NOMO-1 treated with DMSO at 0.1 percent for 48 hours (cell line): ENCODE results near the gene FOXD2.

Experiments
- DNase-seq: peaks from one replicate; lab custom pipeline; 2025; ENCODE audit not compliant: unreplicated experiment; lab: John Stamatoyannopoulos, UW

FOXD2 gene

DNA sequence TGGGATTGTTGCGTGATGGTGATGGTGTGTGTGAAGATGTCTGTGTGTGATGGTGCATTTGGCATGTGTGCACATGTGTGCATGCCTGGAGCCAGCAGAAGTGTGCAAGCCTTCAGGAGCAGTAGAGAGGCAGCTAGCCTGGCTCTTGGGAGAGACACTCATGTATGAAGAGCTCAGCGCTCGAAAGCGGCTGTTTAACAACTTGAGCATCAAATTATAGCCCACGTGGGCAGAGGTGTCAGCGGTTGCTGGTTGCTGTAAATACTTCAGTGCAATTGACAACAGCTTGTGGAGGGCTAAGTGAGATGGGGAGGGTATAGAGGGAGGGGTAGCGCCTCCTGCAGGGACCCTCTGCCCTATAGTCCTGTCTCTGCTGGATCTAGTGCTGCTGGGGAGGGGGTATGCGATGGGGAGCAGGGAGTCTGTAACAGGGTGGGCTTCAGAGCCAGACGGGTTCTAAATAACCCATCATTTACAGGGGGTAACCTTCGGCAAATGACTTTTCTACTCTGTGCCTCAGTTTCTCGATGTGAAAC lies 21.5 kb downstream of the FOXD2 start:
- DNase-seq, result no peak

DNA sequence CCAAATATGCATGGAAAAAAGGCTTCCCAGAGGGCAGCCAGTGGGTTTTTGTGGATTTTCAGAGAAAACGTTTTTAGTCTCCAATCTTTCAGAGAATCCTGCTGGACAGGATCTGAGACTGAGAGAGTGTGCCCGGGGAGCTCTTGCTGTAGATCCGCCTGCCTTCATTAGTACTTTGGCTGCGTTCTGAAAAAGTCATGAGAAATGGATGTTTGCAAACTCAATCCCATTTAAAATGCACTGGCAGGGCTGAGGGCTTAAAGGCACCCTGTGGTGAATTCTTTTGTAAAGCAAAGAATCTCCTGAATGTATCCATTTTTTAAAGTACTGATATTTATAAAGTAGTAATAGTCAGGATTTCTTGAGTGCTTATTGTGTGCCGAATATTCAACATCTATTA lies 22.2 kb downstream of the FOXD2 start:
- DNase-seq, result no peak

DNA sequence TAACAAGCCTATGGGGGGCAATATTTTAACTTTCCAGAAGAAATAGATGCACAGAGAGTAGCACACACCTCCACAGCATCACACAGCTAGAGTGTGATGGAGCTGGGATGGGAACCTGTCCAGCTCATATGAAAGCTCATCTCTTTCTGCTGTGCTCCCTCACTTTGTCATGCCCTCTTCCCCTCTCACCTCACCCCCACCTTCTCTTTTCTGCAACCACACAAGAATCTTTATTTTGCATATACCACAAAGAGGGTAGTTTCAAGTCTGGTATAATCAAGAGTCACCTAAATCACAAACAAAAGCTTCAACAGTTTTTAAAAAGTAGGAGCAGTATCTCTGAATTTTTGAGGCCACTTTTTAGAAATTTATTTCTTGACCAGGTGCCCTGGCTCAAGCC lies 22.6 kb downstream of the FOXD2 start:
- no peak for DNase-seq

DNA sequence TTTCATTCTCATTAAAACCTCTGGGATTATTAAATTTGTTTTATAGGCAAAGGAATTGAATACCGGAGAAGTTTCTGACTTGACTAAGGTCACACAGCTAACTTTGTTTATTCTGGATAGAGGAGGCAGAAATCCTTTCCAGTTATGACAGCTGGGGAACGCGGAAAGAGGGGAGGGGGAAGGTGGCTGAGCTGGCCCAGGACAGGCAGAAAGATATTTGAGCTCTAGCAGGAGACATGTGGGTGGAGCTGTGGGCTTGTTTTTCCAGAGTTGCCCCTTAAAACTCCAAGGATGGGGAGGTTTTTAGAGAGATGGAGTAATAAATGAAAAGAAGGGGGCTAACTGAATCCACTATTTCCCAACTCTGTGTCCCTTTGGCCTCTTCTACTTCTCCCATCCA lies 27.8 kb downstream of the FOXD2 start:
- no peak for DNase-seq

DNA sequence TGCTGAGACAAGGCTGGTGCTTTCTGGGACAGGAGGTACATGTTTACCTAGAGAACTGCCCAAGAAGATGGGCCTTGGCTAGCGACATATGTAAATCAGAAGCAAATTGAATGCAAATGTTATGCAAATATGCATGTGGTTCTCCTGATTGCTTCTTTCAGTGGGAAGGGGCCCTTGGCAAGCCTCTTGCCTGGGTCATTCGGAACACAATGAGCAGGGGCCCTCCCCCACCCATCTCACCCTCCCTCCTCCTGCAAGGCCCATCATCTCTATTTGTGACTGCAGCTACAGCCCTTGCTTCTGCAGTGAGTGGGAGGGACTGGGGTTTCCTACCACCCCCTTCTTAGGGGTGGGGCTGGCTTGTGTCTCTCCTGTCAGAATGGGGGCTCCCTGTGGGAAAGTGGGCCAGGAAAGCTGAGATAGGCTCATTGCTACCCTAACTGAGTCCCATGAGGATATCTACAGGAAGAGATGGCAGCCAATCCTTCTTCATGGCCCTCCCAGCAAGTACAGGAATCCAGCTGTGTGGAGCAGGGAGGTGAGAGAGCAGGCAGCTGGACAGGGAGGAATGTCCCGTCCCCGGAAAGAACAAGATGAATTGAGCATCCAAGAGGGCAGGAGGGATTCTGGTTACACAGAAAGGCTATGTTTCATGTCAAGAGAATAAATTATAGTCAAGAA lies 31.0 kb downstream of the FOXD2 start:
- no peak for DNase-seq

DNA sequence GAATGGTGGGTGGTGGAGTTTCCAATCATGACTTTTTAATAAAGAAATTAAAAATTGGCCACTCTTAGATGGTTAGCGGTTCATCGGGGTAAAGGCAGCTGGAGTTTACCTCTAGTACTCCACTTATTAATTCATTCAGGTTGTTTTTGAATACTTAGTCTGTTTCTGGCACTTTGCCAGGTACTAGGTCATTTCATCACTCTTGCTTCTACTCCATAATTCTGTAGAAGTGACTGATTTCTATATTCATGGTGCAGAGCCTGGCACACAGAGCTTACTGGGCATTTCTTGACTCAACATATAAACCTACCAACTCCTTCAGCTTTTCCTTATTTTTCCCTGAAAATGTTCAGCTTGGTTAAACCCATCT lies 31.5 kb downstream of the FOXD2 start:
- no peak for DNase-seq

DNA sequence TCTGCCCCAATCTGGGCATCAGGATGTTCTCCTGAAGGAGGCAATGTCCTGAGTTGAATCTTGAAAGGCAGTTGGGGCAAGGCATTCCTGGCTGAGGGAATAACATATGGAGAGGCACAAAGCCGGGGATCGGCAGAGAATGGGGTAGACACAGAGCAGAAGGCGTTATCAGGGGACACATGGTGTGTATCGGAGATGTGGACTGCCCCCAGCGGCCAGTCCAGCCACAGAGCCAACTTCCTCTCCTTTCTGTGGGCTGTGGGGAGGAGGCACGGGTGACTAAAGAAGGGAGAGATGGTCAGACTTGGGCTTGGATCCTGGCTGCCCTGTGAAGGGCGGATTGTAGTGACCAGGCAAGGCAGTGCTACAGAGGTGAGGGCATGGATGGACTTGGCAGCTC lies 32.1 kb downstream of the FOXD2 start:
- no peak for DNase-seq

DNA sequence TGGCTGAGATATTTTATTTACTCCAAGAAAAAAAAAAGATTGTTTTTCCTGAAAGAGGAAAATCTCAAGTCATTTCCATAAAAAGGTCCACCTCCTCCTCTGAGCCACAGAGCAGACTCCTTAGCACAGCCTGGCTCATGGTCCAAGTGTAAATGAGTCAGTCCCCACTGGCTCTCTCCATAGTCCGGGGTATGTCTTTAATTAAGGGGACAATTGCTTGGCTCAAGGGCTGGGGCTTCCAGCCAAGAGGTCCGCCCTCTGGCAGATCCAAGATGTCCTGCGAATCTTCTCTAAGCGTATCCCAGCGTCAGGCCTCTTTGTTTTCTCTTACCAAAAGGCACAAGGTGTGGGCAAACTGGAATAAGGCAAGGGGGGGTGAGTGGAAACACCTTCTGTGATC lies 33.3 kb downstream of the FOXD2 start:
- DNase-seq, result no peak

DNA sequence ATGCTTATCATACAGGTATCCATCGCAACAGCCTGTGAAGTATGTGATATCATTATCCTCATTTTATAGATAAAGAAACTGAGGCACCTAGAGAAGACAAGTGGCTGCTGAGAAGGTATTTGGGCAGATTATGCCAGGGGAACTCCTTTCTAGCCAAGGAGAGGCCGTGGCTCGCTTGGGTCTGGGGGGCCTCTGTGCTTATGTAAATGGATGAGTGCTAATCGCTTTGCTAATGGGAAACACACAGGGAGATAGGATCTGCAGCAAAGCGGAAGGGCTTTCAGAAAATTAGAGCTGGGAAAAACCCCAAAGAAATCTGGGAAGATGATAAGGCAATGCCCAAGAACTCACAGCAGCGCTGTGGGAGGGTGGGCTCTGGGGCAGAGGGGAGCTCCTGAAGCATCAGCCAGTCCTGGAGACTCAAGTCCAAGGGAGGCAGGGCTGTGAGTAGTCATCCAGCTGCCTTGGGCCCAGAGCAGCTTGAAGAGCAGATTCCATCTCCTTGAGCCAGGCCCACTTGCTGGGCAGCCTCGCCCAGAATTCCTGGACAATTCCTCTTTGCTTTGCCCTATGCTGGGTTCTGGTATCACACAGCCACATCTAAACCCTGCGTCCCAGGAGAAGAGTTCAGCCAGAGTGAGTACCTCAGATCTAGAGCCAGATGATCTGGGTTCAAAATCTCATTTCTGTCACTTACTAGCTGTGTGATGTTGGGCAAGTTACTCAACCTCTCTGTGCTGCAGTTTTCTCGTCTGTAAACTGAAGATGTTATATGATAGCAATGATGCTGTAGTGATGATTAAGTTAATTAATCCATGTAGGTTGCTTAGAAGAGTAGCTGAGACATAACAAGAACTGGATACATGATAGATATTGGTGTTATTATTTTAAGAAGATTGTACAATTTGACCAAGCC lies 36.7 kb downstream of the FOXD2 start:
- no peak for DNase-seq

DNA sequence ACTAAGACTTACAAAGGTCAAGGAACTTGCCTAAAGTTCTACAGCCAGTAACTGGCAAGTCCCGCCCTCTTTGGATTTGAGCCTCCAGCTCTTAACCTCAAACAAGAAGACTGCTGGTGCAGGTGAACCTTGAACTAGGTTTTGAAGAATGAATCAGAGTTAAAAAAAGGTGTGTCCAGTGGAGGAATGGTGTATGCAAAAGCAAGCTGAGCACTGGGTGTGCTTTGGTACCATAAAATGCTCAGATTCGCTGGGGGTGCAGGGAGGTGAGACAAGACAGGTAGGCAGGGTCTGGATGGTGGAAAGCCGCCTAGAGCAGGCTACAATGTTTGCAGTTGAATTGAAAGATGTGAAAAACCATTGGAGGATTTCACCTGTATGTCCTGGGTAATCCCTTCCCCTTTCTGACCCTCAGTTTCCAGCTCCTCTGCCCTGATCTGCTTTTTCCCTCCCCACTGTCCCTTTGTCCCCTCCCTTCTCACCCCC lies 39.8 kb downstream of the FOXD2 start:
- no peak for DNase-seq

DNA sequence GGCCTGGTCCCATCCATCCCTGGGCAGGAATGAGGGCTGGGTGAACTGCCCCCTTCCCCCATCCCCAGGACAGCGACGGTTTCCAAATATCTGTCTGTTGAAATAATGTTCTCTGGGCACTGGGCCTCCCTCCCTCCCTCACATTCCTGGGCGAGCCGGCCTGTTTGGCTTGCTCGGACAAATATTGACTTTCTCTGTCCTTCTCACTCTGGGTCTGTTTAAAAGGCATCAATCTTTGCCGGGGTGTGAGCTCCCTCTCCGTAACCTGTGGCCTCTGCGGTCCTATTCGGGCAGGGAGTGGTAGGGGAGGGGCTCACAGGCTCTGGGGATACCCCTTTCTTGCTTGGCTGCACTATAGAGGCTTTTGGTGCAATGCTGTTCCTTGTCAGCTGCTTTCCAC lies 40.2 kb downstream of the FOXD2 start:
- no peak for DNase-seq

DNA sequence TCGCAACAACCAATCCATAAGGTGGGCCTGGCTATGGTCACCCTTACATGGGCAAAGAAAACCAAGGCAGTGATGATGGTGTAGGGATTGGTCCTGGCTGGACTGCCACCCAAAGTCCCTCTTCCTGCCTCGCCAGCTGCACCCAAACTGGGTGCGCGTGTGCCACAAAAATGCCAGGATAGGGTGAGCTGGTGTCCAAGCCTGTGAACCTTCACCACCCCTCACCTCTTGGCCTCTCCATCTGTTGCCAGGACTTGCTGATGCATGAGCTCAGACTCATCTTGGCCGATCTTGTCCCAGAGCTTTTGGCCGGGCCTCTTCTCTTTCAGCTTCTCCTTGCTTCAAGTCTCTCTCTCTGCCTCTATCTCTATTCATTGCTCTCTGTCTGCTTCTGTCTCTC lies 41.8 kb downstream of the FOXD2 start:
- no peak for DNase-seq

DNA sequence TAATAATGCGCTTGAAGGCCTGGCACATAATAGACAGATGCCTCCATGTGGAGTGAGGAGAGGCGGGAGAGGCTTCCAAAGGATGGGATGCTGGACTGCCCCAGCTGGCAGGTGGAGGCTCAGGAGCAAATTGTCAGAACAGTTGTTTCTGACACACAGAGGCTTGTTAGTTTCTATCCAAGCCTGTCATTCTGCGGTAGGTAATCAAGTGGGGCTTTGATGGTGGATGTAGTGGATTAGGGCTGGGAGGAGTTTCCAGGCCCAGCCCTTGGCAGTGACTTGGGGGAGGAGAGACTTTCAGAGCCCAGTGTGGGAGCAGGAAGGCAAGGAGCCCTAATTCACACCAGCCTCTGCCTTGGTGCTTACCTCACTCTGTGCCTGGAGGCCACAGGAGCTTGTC lies 44.1 kb downstream of the FOXD2 start:
- DNase-seq, result no peak

DNA sequence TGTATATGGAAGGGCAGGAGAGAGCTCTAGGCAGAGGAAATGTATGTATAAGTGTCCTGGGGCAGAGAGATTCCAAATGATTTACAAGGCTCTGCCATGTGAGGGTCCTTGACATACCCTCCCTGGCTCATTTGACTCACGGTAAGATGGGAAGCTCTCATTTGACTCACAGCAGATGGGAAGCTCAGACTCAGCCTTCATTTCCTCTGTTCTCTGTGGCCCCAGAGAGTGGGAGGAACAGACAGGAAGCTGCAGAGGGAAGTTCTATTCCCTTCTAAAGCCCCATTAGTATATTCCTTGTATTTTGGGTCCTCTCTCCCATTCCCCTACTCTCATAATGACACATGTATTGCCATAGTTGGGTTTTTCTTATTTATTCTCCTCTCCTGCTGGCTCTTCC lies 44.9 kb downstream of the FOXD2 start:
- no peak for DNase-seq

DNA sequence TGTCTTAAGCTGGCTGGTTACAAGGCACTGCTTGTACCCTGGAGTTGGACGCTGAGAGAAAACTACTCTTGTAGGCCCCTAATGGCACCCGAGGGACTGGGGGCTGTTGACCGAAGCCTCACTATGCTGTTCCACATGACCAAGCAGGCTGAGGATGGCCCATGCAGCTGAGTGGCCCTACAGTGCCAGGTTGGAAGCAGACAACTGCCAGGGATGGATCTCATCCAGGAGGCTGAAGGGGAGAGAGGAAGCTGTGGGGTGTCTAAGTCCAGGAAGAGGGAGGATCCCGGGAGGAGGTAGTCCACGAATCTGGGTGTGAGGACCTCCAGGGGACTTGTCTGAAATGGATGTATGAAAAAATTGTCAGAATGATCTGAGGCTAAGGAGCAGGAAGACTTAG lies 45.8 kb downstream of the FOXD2 start:
- no peak for DNase-seq

DNA sequence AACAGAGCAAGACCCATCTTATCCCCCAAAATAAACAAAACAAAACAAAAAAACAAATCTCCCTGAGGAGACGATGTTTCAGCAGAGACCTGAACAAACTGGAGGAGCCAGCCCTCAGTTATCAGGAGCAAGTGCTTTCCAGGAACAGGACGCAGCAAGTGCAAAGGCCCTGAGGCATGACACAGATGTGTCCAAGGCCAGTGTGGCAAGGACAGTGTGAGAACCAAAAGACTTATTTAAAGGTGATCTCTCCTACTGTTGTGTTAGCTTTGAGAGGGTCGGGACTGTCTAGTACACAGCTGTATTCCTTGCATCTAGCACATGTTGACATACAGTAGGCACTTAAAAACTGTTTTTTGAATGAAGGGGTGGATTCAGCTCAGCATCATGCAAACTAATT lies 48.0 kb downstream of the FOXD2 start:
- no peak for DNase-seq

DNA sequence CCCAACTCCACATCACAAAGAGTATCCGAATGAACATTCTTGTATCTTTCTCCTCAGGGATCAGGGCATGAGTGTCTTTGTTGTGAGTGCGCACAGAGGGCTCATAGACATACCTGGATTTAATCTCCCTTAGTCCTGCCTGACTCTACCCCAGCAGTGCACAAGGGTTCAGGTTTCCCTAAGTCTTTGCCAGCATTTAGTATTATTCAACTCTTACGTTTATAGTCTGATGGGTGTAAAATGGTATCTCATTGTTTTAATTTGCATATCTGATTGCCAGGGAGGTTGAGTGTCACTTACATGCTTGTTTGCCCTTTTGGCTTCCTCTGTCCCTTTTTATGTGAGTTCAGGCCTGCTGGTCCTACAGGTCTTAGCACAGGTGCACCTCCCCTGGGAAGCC lies 49.5 kb downstream of the FOXD2 start:
- no peak for DNase-seq

DNA sequence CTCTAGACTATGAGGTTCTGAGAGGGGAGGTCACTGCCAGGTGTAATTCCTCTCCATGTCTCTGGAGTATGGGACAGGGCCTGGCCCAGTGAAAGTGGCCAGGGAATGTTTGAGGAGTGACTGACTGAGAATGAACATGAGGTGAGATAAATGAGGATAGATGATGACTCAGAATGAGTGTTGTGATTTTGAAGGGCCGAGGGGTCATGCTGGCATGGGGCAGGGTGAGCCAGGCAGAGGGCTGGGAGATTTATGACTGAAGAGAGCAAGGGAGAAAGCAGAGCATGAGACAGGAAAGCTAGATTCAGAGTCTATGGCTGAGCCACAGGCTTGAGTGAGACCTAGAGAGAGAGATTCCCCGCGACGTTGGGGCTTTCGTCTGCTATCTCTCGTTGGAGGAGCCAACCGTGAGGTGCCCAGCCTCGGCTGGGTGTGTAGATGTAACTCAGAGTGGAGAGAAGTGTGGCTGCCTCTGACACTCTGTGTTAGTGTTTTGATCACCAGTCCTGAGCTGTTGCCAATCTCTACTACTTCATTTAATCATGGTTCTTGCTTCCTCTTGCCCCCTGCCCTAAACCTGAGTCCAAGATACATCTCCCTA lies 50.1 kb downstream of the FOXD2 start:
- no peak for DNase-seq
